Measurements from ENCODE around the gene BSN.
"Not testable (repeated sequence)": the region's sequence is repeated elsewhere in the genome, so short reads cannot be mapped to it uniquely, and the experiment has no call there.

DNA sequence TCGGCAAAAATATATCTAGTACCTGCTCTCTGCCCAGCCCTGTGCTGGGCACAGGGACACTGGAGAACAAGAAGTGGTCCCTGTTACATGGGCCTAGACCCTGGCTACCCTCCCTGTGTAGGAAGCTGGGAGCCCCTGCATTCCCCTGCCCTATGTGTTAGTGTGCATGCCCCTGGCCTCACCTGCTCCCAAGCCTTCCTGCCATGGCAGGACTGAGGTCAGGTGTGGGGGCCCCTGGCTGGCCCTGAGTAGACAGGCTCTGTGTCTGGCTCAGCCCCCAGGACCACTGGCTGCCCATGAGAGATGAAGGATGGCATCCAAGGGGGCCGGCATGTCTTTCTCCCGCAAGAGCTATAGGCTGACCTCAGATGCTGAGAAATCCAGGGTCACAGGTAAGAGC is 136.6 kb downstream of the BSN start:
- TF ChIP-seq, protein P1, sequence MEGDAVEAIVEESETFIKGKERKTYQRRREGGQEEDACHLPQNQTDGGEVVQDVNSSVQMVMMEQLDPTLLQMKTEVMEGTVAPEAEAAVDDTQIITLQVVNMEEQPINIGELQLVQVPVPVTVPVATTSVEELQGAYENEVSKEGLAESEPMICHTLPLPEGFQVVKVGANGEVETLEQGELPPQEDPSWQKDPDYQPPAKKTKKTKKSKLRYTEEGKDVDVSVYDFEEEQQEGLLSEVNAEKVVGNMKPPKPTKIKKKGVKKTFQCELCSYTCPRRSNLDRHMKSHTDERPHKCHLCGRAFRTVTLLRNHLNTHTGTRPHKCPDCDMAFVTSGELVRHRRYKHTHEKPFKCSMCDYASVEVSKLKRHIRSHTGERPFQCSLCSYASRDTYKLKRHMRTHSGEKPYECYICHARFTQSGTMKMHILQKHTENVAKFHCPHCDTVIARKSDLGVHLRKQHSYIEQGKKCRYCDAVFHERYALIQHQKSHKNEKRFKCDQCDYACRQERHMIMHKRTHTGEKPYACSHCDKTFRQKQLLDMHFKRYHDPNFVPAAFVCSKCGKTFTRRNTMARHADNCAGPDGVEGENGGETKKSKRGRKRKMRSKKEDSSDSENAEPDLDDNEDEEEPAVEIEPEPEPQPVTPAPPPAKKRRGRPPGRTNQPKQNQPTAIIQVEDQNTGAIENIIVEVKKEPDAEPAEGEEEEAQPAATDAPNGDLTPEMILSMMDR (IDR thresholded peaks at IDR 0.05): not testable (repeated sequence)
- not testable (repeated sequence) for TF ChIP-seq POLR2A (IDR thresholded peaks at IDR 0.05)

Measured in heart left ventricle (tissue), 13 donors.